Measurements from ENCODE around the gene ARHGAP42.

- TF ChIP-seq POLR2A (IDR thresholded peaks at IDR 0.05): no peak
- TF ChIP-seq, protein P1, sequence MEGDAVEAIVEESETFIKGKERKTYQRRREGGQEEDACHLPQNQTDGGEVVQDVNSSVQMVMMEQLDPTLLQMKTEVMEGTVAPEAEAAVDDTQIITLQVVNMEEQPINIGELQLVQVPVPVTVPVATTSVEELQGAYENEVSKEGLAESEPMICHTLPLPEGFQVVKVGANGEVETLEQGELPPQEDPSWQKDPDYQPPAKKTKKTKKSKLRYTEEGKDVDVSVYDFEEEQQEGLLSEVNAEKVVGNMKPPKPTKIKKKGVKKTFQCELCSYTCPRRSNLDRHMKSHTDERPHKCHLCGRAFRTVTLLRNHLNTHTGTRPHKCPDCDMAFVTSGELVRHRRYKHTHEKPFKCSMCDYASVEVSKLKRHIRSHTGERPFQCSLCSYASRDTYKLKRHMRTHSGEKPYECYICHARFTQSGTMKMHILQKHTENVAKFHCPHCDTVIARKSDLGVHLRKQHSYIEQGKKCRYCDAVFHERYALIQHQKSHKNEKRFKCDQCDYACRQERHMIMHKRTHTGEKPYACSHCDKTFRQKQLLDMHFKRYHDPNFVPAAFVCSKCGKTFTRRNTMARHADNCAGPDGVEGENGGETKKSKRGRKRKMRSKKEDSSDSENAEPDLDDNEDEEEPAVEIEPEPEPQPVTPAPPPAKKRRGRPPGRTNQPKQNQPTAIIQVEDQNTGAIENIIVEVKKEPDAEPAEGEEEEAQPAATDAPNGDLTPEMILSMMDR (IDR thresholded peaks at IDR 0.05): no peak
Observed at GRCh38 chr11:100972046-100972445, 285.0 kb downstream of the ARHGAP42 start.
